Neutrophil (primary cell): ENCODE results near the gene KRT85.

Source experiments
- H3K27ac ChIP-seq: fragments of 200-600 bp; sonication (generic); 2 replicates; pipeline ENCODE4 v1.5.1; 2016; ENCODE audit warnings: mild to moderate bottlenecking, moderate library complexity
- H3K27me3 ChIP-seq: fragments of 200-600 bp; sonication (generic); 2 replicates; pipeline ENCODE4 v1.6.0; 2016; ENCODE audit warnings: mild to moderate bottlenecking
- H3K36me3 ChIP-seq: fragments of 200-600 bp; sonication (generic); 2 replicates; pipeline ENCODE4 v1.5.1; 2017
- H3K4me1 ChIP-seq, 2 experiments: fragments of 200-600 bp in 1 of 2; sonication (generic) in 1 of 2; 1 replicate in 1 of 2; 2 replicates in 1 of 2; pipeline versions ENCODE4 v1.5.1 to v1.6.1; 2013 to 2016; ENCODE audit warnings: low read depth in 1 of 2, low read length in 1 of 2, mild to moderate bottlenecking in 1 of 2, moderate library complexity in 1 of 2; ENCODE audit not compliant: control insufficient read depth in 1 of 2, insufficient read depth in 1 of 2
- H3K4me3 ChIP-seq, 2 experiments: fragments of 200-600 bp in 1 of 2; sonication (generic) in 1 of 2; 1 replicate in 1 of 2; 2 replicates in 1 of 2; pipeline ENCODE4 v1.5.1; 2013 to 2016; ENCODE audit warnings: low read depth in 1 of 2, low read length in 1 of 2, mild to moderate bottlenecking in 1 of 2, moderate library complexity in 1 of 2
- H3K9me3 ChIP-seq: fragments of 200-600 bp; sonication (generic); 2 replicates; pipeline ENCODE4 v1.5.1; 2016
- CTCF ChIP-seq: fragments of 200-600 bp; sonication (generic); IDR thresholded peaks from 2 replicates; pipeline ENCODE4 v1.5.1; 2016; ENCODE audit warnings: antibody characterized with exemption

KRT85 gene

DNA sequence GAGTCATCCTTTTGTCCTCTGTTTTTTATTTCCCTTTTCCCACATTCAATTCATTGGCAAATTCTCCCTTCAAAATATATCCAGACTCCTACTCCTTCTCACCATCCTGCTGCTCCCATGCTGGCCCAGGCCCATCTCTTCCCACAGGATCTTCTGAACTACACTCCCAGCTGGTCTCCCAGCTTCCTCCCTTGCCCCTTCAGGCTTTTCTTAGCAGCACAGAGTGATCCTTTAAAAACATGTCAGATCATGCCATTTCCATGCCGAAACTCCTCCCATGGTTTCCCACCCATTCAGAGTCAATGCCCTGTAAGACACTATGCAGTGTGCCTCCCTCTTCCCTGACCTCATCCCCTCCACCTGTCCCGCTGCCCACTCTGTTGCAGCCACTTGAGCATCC is 20.6 kb upstream of the KRT85 start:
- Histone ChIP-seq H3K4me1 (no peaks in the 10 kb centered on the region), H3K27me3 (peaks cover 27% of the 10 kb centered on the region), H3K4me3 (no peak overlapping the region), H3K36me3 (no peaks in the 10 kb centered on the region), H3K9me3 (no peaks in the 10 kb centered on the region), H3K27ac (no peak overlapping the region)
- no peak for TF ChIP-seq CTCF

DNA sequence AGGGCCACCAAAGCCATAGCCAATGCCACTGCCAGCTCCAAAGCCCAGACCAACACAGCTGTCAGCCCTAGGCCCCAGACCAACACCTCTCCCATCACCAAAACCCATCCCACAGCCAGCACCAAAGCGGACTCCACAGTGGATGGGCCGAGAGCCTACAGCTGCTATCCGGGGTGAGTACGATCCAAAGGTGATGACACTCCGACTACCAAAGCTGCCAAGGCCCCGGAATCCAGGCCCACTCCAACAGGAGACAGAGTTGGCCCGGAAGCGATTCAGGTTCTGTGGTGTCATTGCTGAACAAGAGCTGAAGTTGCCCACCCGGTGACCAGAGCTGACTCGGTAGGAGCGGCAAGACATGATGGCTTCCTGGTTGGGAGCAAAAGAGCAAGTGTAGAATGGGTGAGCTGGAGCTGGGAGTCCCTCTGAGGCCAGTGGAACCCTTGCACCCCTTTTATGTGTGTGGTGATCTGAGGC is 18.0 kb upstream of the KRT85 start, which contains the start of gene KRT84:
Gene KRT84, minus strand, starts transcription at position 427 of the 477 bp plus-strand sequence. Its CDS starts 67 bp downstream, at position 360.
- peaks cover 34% of the 10 kb centered on the region for H3K27me3 ChIP-seq
- no peak for TF ChIP-seq CTCF
- no peak within 1 kb of the TSS for H3K4me3 ChIP-seq
- H3K36me3 ChIP-seq, result no peaks in the 10 kb centered on the region
- H3K27ac ChIP-seq, result no peak within 1 kb of the TSS
- H3K4me1 ChIP-seq, result no peaks in the 10 kb centered on the region
- no peaks in the 10 kb centered on the region for H3K9me3 ChIP-seq

GRCh38 chr12:52383331-52383730 is 16.1 kb upstream of the KRT85 start:
- H3K9me3 ChIP-seq, result no peaks in the 10 kb centered on the region
- TF ChIP-seq CTCF, result no peak

DNA sequence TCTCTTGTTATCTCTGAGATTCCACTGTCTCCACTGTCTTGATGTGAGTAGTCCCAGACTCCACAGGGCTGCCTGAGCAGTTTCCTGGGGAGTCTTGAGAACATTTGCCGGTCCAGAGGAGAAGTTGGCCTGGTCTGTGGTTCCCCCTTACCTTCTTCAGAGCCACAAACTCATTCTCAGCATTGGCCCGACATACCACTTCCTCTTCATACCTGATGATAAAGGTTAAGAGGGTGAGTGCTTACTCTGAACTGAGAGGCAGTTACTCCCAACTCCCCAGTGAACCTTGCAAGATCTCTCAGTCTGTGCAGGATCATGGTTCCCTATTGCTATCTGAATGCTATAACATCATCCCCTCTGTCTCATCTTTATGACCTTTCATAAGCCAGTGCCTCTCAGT is 15.6 kb upstream of the KRT85 start:
- Histone ChIP-seq H3K27me3 (peaks cover 15% of the 10 kb centered on the region), H3K36me3 (no peaks in the 10 kb centered on the region), H3K9me3 (no peaks in the 10 kb centered on the region), H3K4me3 (no peak overlapping the region), H3K27ac (no peak overlapping the region), H3K4me1 (no peaks in the 10 kb centered on the region)
- no peak for TF ChIP-seq CTCF

More at GRCh38 chr12:52383331-52383730, 16.1 kb upstream of the KRT85 start:
- Histone ChIP-seq H3K27me3 (peaks cover 19% of the 10 kb centered on the region), H3K36me3 (no peaks in the 10 kb centered on the region), H3K27ac (no peak overlapping the region), H3K4me3 (no peak overlapping the region), H3K4me1 (no peaks in the 10 kb centered on the region)

- Histone ChIP-seq H3K36me3 (no peaks in the 10 kb centered on the region), H3K27me3 (peaks cover 16% of the 10 kb centered on the region), H3K27ac (no peak overlapping the region), H3K4me3 (no peak overlapping the region), H3K4me1 (no peaks in the 10 kb centered on the region), H3K9me3 (no peaks in the 10 kb centered on the region)
- no peak for TF ChIP-seq CTCF
Measured at GRCh38 chr12:52381206-52381605, 13.9 kb upstream of the KRT85 start.

- Histone ChIP-seq H3K27ac (no peak overlapping the region), H3K27me3 (peaks cover 22% of the 10 kb centered on the region), H3K4me1 (no peaks in the 10 kb centered on the region), H3K4me3 (no peak overlapping the region), H3K36me3 (no peaks in the 10 kb centered on the region), H3K9me3 (no peaks in the 10 kb centered on the region)
- TF ChIP-seq CTCF, result no peak
Measured at GRCh38 chr12:52380271-52380694, 13.0 kb upstream of the KRT85 start.
